Measurements from ENCODE around the gene GLS.
"Not testable (repeated sequence)": the region's sequence is repeated elsewhere in the genome, so short reads cannot be mapped to it uniquely, and the experiment has no call there.

Gene GLS

GRCh38 chr2:190858817-190859216 is 21.8 kb upstream of the GLS start:
- DNase-seq, result no peak

GRCh38 chr2:190859347-190860297 is 21.0 kb upstream of the GLS start:
- DNase-seq, result no peak

- DNase-seq, result no peak
Observed at GRCh38 chr2:190860985-190861680, 19.5 kb upstream of the GLS start.

- DNase-seq, result not testable (repeated sequence)
Observed at GRCh38 chr2:190862128-190862527, 18.5 kb upstream of the GLS start.

- DNase-seq, result no peak
Observed at GRCh38 chr2:190862571-190862991, 18.0 kb upstream of the GLS start.

- peak; percentile 99 for DNase-seq
Observed at GRCh38 chr2:190863946-190864345, 16.7 kb upstream of the GLS start.

GRCh38 chr2:190864375-190864774 is 16.2 kb upstream of the GLS start:
- no peak for DNase-seq

- no peak for DNase-seq
Observed at GRCh38 chr2:190867212-190867611, 13.4 kb upstream of the GLS start.

GRCh38 chr2:190867832-190868231 is 12.8 kb upstream of the GLS start:
- no peak for DNase-seq

- no peak for DNase-seq
Observed at GRCh38 chr2:190869721-190870120, 10.9 kb upstream of the GLS start.

GRCh38 chr2:190873451-190873850 is 7.2 kb upstream of the GLS start:
- DNase-seq, result not testable (repeated sequence)

- no peak for DNase-seq
Observed at GRCh38 chr2:190875891-190876290, 4.7 kb upstream of the GLS start.

GRCh38 chr2:190876631-190877030 is 4.0 kb upstream of the GLS start:
- no peak for DNase-seq

- no peak for DNase-seq
Observed at GRCh38 chr2:190877436-190877835, 3.2 kb upstream of the GLS start.

- no peak for DNase-seq
Observed at GRCh38 chr2:190879474-190880377, 895 bp upstream of the GLS start.

GRCh38 chr2:190881084-190881597 is 520 bp downstream of the GLS start:
- no peak for DNase-seq

GRCh38 chr2:190881598-190882410 is 1.2 kb downstream of the GLS start:
- DNase-seq, result peak; percentile 81

GRCh38 chr2:190882411-190882766 is 1.8 kb downstream of the GLS start:
- DNase-seq, result no peak

- DNase-seq, result no peak
Observed at GRCh38 chr2:190882856-190883582, 2.4 kb downstream of the GLS start.

- not testable (repeated sequence) for DNase-seq
Observed at GRCh38 chr2:190885844-190886243, 5.2 kb downstream of the GLS start.

GRCh38 chr2:190887089-190887488 is 6.5 kb downstream of the GLS start:
- DNase-seq, result no peak
